HEK293 (cell line): ENCODE measurements around the gene PADI3.
A peak's percentile ranks its signal among the peaks of the same experiment; 100 is the strongest.

Source experiments
- GLIS1 ChIP-seq: fragments of 450-650 bp; formaldehyde crosslinking; IDR thresholded peaks from 2 replicates; pipeline ENCODE4 v1.5.1; 2016; ENCODE audit warnings: missing biosample characterization, missing genetic modification characterization
- IKZF3 ChIP-seq: fragments of 450-650 bp; IDR thresholded peaks from 2 replicates; pipeline ENCODE4 v1.5.0; 2018; ENCODE audit warnings: missing biosample characterization, mild to moderate bottlenecking, missing genetic modification characterization, moderate library complexity
- SETDB1 ChIP-seq: IDR thresholded peaks from one replicate; pipeline ENCODE4 v1.6.1; 2017; ENCODE audit warnings: mild to moderate bottlenecking, low read length, moderate library complexity, mixed read lengths; ENCODE audit not compliant: insufficient read length
- YY2 ChIP-seq: fragments of 450-650 bp; formaldehyde crosslinking; IDR thresholded peaks from 2 replicates; pipeline ENCODE4 v1.5.1; 2016; ENCODE audit warnings: missing biosample characterization, missing genetic modification characterization
- ZEB2 ChIP-seq: fragments of 450-650 bp; formaldehyde crosslinking; IDR thresholded peaks from 2 replicates; pipeline ENCODE4 v1.5.1; 2016; ENCODE audit warnings: missing biosample characterization, missing genetic modification characterization
- ZFP41 ChIP-seq: fragments of 450-650 bp; formaldehyde crosslinking; IDR thresholded peaks from 2 replicates; pipeline ENCODE4 v1.5.1; 2016; ENCODE audit warnings: missing biosample characterization, missing genetic modification characterization, borderline replicate concordance
- ZFP69B ChIP-seq: fragments of 450-650 bp; formaldehyde crosslinking; IDR thresholded peaks from 2 replicates; pipeline ENCODE4 v1.5.1; 2016; ENCODE audit warnings: missing biosample characterization, missing genetic modification characterization
- ZNF10 ChIP-seq: fragments of 450-650 bp; formaldehyde crosslinking; IDR thresholded peaks from 2 replicates; pipeline ENCODE4 v1.5.1; 2017; ENCODE audit warnings: missing biosample characterization, missing genetic modification characterization
- ZNF121 ChIP-seq: fragments of 450-650 bp; formaldehyde crosslinking; IDR thresholded peaks from 2 replicates; pipeline ENCODE4 v1.5.1; 2016; ENCODE audit warnings: missing biosample characterization, missing genetic modification characterization
- ZNF16 ChIP-seq: fragments of 450-650 bp; formaldehyde crosslinking; IDR thresholded peaks from 2 replicates; pipeline ENCODE4 v1.5.1; 2016; ENCODE audit warnings: low read depth, missing biosample characterization, missing genetic modification characterization
- ZNF274 ChIP-seq, 2 experiments: fragments of 200-500 bp in 1 of 2; fragments of 450-650 bp in 1 of 2; sonication (Bioruptor generic) in 1 of 2; formaldehyde crosslinking in 1 of 2; IDR thresholded peaks; 2 replicates each; pipeline versions ENCODE4 v1.5.1 to v1.6.1; 2014 to 2016; ENCODE audit warnings: borderline replicate concordance in 1 of 2, inconsistent platforms in 1 of 2, low read length in 1 of 2, missing biosample characterization in 1 of 2, missing genetic modification characterization in 1 of 2
- ZNF354C ChIP-seq: fragments of 450-650 bp; formaldehyde crosslinking; IDR thresholded peaks from 2 replicates; pipeline ENCODE4 v1.5.1; 2016; ENCODE audit warnings: missing biosample characterization, missing genetic modification characterization, low read depth, borderline replicate concordance
- ZNF366 ChIP-seq: fragments of 450-650 bp; formaldehyde crosslinking; conservative IDR thresholded peaks from 2 replicates; pipeline ENCODE4 v1.5.1; 2016; ENCODE audit warnings: missing biosample characterization, missing genetic modification characterization
- ZNF501 ChIP-seq: fragments of 450-650 bp; formaldehyde crosslinking; IDR thresholded peaks from 2 replicates; pipeline ENCODE4 v1.5.1; 2016; ENCODE audit warnings: missing biosample characterization, missing genetic modification characterization
- ZNF521 ChIP-seq: fragments of 450-650 bp; formaldehyde crosslinking; IDR thresholded peaks from 2 replicates; pipeline ENCODE4 v1.5.1; 2017; ENCODE audit warnings: missing biosample characterization, mild to moderate bottlenecking, missing genetic modification characterization
- ZNF629 ChIP-seq: fragments of 450-650 bp; formaldehyde crosslinking; IDR thresholded peaks from 2 replicates; pipeline ENCODE4 v1.5.1; 2017; ENCODE audit warnings: missing biosample characterization, missing genetic modification characterization
- ZNF76 ChIP-seq: fragments of 450-650 bp; formaldehyde crosslinking; IDR thresholded peaks from 2 replicates; pipeline ENCODE4; 2016; ENCODE audit warnings: low read depth, missing biosample characterization, missing genetic modification characterization, borderline replicate concordance
- ZSCAN23 ChIP-seq: fragments of 450-650 bp; formaldehyde crosslinking; IDR thresholded peaks from 2 replicates; pipeline ENCODE4 v1.5.1; 2016; ENCODE audit warnings: missing biosample characterization, missing genetic modification characterization
- ZSCAN30 ChIP-seq: fragments of 450-650 bp; IDR thresholded peaks from 2 replicates; pipeline ENCODE4 v1.5.1; 2018; ENCODE audit warnings: missing biosample characterization, mild to moderate bottlenecking, missing genetic modification characterization, moderate library complexity
- ZXDB ChIP-seq: fragments of 450-650 bp; formaldehyde crosslinking; IDR thresholded peaks from 2 replicates; pipeline ENCODE4 v1.5.1; 2016; ENCODE audit warnings: missing biosample characterization, missing genetic modification characterization
- TF ChIP-seq, protein P1 (sequence below): fragments of 450-650 bp; formaldehyde crosslinking; IDR thresholded peaks from 2 replicates; pipeline ENCODE4 v1.5.1; 2016; ENCODE audit warnings: missing biosample characterization, missing genetic modification characterization
- TF ChIP-seq, protein P2 (sequence below): fragments of 450-650 bp; formaldehyde crosslinking; IDR thresholded peaks from 2 replicates; pipeline ENCODE4 v1.5.1; 2016; ENCODE audit warnings: missing biosample characterization, missing genetic modification characterization
- TF ChIP-seq, protein P3 (sequence below): fragments of 450-650 bp; formaldehyde crosslinking; IDR thresholded peaks from 2 replicates; pipeline ENCODE4 v1.5.1; 2016; ENCODE audit warnings: missing biosample characterization, missing genetic modification characterization
- TF ChIP-seq, protein P4 (sequence below): fragments of 450-650 bp; formaldehyde crosslinking; conservative IDR thresholded peaks from 2 replicates; pipeline ENCODE4 v1.5.1; 2016; ENCODE audit warnings: low read depth, missing biosample characterization, missing genetic modification characterization
- TF ChIP-seq, protein P5 (sequence below): fragments of 450-650 bp; formaldehyde crosslinking; IDR thresholded peaks from 2 replicates; pipeline ENCODE4 v1.5.1; 2016; ENCODE audit warnings: missing biosample characterization, missing genetic modification characterization
- TF ChIP-seq, protein P6 (sequence below): fragments of 450-650 bp; formaldehyde crosslinking; IDR thresholded peaks from 2 replicates; pipeline ENCODE4 v1.5.1; 2016; ENCODE audit warnings: missing biosample characterization, missing genetic modification characterization, low read depth

PADI3 gene

DNA sequence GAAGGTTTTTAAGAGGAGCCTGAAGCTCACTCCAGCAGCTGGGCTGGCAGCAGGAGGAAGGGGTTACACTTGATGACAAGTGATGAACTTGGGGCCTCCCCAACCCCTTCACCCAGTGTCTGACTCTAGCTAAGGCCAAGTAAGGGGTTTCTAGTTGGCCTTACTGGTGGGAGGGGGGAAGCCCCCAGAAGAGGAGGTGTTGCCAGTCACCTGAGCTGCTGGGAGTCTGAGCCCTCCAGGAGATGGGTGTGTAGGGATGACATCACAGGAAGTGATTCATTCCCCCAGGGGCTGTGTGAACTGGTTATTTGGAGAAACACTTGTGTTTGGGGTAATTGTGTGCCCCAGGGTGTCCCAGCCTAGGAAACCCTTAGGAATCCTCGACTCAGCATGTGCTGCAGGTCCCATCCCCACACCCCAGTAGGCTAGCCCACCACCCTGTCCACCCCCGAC lies 40.9 kb upstream of the PADI3 start (continued):
- TF ChIP-seq, protein P1, sequence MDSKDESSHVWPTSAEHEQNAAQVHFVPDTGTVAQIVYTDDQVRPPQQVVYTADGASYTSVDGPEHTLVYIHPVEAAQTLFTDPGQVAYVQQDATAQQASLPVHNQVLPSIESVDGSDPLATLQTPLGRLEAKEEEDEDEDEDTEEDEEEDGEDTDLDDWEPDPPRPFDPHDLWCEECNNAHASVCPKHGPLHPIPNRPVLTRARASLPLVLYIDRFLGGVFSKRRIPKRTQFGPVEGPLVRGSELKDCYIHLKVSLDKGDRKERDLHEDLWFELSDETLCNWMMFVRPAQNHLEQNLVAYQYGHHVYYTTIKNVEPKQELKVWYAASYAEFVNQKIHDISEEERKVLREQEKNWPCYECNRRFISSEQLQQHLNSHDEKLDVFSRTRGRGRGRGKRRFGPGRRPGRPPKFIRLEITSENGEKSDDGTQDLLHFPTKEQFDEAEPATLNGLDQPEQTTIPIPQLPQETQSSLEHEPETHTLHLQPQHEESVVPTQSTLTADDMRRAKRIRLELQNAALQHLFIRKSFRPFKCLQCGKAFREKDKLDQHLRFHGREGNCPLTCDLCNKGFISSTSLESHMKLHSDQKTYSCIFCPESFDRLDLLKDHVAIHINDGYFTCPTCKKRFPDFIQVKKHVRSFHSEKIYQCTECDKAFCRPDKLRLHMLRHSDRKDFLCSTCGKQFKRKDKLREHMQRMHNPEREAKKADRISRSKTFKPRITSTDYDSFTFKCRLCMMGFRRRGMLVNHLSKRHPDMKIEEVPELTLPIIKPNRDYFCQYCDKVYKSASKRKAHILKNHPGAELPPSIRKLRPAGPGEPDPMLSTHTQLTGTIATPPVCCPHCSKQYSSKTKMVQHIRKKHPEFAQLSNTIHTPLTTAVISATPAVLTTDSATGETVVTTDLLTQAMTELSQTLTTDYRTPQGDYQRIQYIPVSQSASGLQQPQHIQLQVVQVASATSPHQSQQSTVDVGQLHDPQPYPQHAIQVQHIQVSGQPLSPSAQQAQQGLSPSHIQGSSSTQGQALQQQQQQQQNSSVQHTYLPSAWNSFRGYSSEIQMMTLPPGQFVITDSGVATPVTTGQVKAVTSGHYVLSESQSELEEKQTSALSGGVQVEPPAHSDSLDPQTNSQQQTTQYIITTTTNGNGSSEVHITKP = peak; percentile 66
- TF ChIP-seq, protein P2, sequence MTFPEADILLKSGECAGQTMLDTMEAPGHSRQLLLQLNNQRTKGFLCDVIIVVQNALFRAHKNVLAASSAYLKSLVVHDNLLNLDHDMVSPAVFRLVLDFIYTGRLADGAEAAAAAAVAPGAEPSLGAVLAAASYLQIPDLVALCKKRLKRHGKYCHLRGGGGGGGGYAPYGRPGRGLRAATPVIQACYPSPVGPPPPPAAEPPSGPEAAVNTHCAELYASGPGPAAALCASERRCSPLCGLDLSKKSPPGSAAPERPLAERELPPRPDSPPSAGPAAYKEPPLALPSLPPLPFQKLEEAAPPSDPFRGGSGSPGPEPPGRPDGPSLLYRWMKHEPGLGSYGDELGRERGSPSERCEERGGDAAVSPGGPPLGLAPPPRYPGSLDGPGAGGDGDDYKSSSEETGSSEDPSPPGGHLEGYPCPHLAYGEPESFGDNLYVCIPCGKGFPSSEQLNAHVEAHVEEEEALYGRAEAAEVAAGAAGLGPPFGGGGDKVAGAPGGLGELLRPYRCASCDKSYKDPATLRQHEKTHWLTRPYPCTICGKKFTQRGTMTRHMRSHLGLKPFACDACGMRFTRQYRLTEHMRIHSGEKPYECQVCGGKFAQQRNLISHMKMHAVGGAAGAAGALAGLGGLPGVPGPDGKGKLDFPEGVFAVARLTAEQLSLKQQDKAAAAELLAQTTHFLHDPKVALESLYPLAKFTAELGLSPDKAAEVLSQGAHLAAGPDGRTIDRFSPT (tag by site-specific recombination) = peak; percentile 82; the same call in 1 of the 2 replicates
- TF ChIP-seq ZXDB (tag by site-specific recombination) (peak; percentile 84), ZNF521 (no peak), GLIS1 (tag by site-specific recombination) (peak; percentile 93), ZNF366 (tag by site-specific recombination) (peak; percentile 56; the same call in 1 of the 2 replicates), IKZF3 (tag by site-specific recombination) (peak; percentile 73; the same call in 1 of the 2 replicates), ZNF629 (tag by site-specific recombination) (peak; percentile 96), ZNF354C (no peak), ZFP41 (no peak), ZSCAN23 (tag by site-specific recombination) (0 out of 2 replicates have a peak, but pooled peaks have one; percentile 42), ZNF501 (no peak), ZNF76 (tag by site-specific recombination) (0 out of 2 replicates have a peak, but pooled peaks have one; percentile 18), SETDB1 (no peak), ZNF16 (tag by site-specific recombination) (no peak), ZNF10 (peak; percentile 12; the same call in 1 of the 2 replicates), ZEB2 (peak; percentile 78; the same call in 1 of the 2 replicates), ZNF121 (no peak), ZNF274 (IDR thresholded peaks at IDR 0.05; ENCODE audit: low read length) (no peak), ZNF274 (tag by site-specific recombination; IDR thresholded peaks at IDR 0.05; ENCODE audit: borderline replicate concordance) (no peak), ZFP69B (tag by site-specific recombination) (peak; percentile 54; the same call in 1 of the 2 replicates), YY2 (tag by site-specific recombination) (no peak), ZSCAN30 (tag by site-specific recombination) (no peak)
- TF ChIP-seq, protein P3, sequence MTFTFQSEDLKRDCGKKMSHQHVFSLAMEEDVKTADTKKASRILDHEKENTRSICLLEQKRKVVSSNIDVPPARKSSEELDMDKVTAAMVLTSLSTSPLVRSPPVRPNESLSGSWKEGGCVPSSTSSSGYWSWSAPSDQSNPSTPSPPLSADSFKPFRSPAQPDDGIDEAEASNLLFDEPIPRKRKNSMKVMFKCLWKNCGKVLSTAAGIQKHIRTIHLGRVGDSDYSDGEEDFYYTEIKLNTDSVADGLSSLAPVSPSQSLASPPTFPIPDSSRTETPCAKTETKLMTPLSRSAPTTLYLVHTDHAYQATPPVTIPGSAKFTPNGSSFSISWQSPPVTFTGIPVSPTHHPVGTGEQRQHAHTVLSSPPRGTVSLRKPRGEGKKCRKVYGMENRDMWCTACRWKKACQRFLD = no peak
- TF ChIP-seq, protein P4, sequence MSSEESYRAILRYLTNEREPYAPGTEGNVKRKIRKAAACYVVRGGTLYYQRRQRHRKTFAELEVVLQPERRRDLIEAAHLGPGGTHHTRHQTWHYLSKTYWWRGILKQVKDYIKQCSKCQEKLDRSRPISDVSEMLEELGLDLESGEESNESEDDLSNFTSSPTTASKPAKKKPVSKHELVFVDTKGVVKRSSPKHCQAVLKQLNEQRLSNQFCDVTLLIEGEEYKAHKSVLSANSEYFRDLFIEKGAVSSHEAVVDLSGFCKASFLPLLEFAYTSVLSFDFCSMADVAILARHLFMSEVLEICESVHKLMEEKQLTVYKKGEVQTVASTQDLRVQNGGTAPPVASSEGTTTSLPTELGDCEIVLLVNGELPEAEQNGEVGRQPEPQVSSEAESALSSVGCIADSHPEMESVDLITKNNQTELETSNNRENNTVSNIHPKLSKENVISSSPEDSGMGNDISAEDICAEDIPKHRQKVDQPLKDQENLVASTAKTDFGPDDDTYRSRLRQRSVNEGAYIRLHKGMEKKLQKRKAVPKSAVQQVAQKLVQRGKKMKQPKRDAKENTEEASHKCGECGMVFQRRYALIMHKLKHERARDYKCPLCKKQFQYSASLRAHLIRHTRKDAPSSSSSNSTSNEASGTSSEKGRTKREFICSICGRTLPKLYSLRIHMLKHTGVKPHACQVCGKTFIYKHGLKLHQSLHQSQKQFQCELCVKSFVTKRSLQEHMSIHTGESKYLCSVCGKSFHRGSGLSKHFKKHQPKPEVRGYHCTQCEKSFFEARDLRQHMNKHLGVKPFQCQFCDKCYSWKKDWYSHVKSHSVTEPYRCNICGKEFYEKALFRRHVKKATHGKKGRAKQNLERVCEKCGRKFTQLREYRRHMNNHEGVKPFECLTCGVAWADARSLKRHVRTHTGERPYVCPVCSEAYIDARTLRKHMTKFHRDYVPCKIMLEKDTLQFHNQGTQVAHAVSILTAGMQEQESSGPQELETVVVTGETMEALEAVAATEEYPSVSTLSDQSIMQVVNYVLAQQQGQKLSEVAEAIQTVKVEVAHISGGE (tag by site-specific recombination) = no peak
- TF ChIP-seq, protein P5, sequence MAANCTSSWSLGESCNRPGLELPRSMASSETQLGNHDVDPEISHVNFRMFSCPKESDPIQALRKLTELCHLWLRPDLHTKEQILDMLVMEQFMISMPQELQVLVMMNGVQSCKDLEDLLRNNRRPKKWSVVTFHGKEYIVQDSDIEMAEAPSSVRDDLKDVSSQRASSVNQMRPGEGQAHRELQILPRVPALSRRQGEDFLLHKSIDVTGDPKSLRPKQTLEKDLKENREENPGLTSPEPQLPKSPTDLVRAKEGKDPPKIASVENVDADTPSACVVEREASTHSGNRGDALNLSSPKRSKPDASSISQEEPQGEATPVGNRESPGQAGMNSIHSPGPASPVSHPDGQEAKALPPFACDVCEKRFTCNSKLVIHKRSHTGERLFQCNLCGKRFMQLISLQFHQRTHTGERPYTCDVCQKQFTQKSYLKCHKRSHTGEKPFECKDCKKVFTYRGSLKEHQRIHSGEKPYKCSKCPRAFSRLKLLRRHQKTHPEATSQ (tag by site-specific recombination) = no peak
- TF ChIP-seq, protein P6, sequence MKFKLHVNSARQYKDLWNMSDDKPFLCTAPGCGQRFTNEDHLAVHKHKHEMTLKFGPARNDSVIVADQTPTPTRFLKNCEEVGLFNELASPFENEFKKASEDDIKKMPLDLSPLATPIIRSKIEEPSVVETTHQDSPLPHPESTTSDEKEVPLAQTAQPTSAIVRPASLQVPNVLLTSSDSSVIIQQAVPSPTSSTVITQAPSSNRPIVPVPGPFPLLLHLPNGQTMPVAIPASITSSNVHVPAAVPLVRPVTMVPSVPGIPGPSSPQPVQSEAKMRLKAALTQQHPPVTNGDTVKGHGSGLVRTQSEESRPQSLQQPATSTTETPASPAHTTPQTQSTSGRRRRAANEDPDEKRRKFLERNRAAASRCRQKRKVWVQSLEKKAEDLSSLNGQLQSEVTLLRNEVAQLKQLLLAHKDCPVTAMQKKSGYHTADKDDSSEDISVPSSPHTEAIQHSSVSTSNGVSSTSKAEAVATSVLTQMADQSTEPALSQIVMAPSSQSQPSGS (tag by site-specific recombination) = peak; percentile 87
